Adipose tissue (tissue), 3 donors: Measurements from ENCODE around the gene CCDC85B. TPM values are rescaled to one million over a fixed set of nuclear protein-coding genes. Genes with fewer than 3 reads are reported as not detected.

Source experiments
- polyA plus RNA-seq, 3 donors: library from polyadenylated mRNA; stranded (reverse); fragments of 200-250 nt; gene quantifications; one replicate each; pipeline ENCODE4 v1.2.3, GENCODE V29; 2013
- donor health status: healthy with polysubstance abuse.
- donor health status: Bipolar disorder and iron deficiency.
- donor health status: healthy.

The CCDC85B gene
- polyA plus RNA-seq, 3 donors = 18.1 to 75.3 (median 28.1) TPM

Other genes with a start within 250 kb of the CCDC85B start
- gene RELA, start 227.8 kb upstream of the CCDC85B start, polyA plus RNA-seq = 10 to 100 TPM; 30.8 to 61.2 (median 50.4) TPM
- gene KAT5, start 178.4 kb upstream of the CCDC85B start, polyA plus RNA-seq = 10 to 100 TPM; 41.6 to 55.1 (median 50.6) TPM
- gene RNASEH2C, start 169.9 kb upstream of the CCDC85B start, polyA plus RNA-seq = 100 to 1,000 TPM in 1 of 3 donors, 10 to 100 TPM in 2; 41.9 to 103 (median 88.3) TPM
- 10 to 100 TPM in 2 of 3 donors, 1 to 10 TPM in 1; 7.4 to 22.6 (median 10.0) TPM for gene AP5B1, start 109.7 kb upstream of the CCDC85B start, polyA plus RNA-seq
- under 1 TPM in 2 of 3 donors, not detected in 1; 0.21 to 0.68 TPM for gene OVOL1, start 103.6 kb upstream of the CCDC85B start, polyA plus RNA-seq
- gene SNX32, start 56.7 kb upstream of the CCDC85B start, polyA plus RNA-seq = under 1 TPM in 2 of 3 donors, not detected in 1; 0.34 to 0.41 TPM
- 100 to 1,000 TPM; 206 to 826 (median 597) TPM for gene CFL1, start 32.5 kb upstream of the CCDC85B start, polyA plus RNA-seq
- gene MUS81, start 30.2 kb upstream of the CCDC85B start, polyA plus RNA-seq = 10 to 100 TPM; 29.7 to 60.6 (median 40.3) TPM
- gene EFEMP2, start 17.9 kb upstream of the CCDC85B start, polyA plus RNA-seq = 100 to 1,000 TPM in 1 of 3 donors, 10 to 100 TPM in 2; 16.6 to 103 (median 62.4) TPM
- 1 to 10 TPM in 2 of 3 donors, under 1 TPM in 1; 0.26 to 2.7 (median 2.6) TPM for gene CTSW, start 10.8 kb upstream of the CCDC85B start, polyA plus RNA-seq
- 10 to 100 TPM; 31.2 to 68.7 (median 56.9) TPM for gene FIBP, start 2.2 kb upstream of the CCDC85B start, polyA plus RNA-seq
- 100 to 1,000 TPM in 1 of 3 donors, 10 to 100 TPM in 1, 1 to 10 TPM in 1; 1.5 to 100 (median 28.1) TPM for gene FOSL1, start 9.7 kb downstream of the CCDC85B start, polyA plus RNA-seq
- gene C11orf68, start 28.4 kb downstream of the CCDC85B start, polyA plus RNA-seq = 10 to 100 TPM; 20.5 to 35.3 (median 29.1) TPM
- 100 to 1,000 TPM in 2 of 3 donors, 10 to 100 TPM in 1; 46.7 to 142 (median 107) TPM for gene DRAP1, start 28.8 kb downstream of the CCDC85B start, polyA plus RNA-seq
- gene TSGA10IP, start 54.8 kb downstream of the CCDC85B start, polyA plus RNA-seq = not detected
- 10 to 100 TPM; 26.9 to 51.8 (median 36.5) TPM for gene SART1, start 71.1 kb downstream of the CCDC85B start, polyA plus RNA-seq
- 10 to 100 TPM; 12.0 to 20.8 (median 12.9) TPM for gene EIF1AD, start 111.5 kb downstream of the CCDC85B start, polyA plus RNA-seq
- gene BANF1, start 111.8 kb downstream of the CCDC85B start, polyA plus RNA-seq = 100 to 1,000 TPM in 2 of 3 donors, 10 to 100 TPM in 1; 75.9 to 175 (median 123) TPM
- under 1 TPM in 2 of 3 donors, not detected in 1; 0.28 to 0.84 TPM for gene CST6, start 121.3 kb downstream of the CCDC85B start, polyA plus RNA-seq
- gene CATSPER1, start 135.8 kb downstream of the CCDC85B start, polyA plus RNA-seq = under 1 TPM in 2 of 3 donors, not detected in 1; 0.02 to 0.16 TPM
- under 1 TPM in 1 of 3 donors, not detected in 2; 0.64 TPM for gene GAL3ST3, start 158.5 kb downstream of the CCDC85B start, polyA plus RNA-seq
- 100 to 1,000 TPM in 1 of 3 donors, 10 to 100 TPM in 2; 95.6 to 110 (median 98.5) TPM for gene SF3B2, start 161.7 kb downstream of the CCDC85B start, polyA plus RNA-seq
- gene PACS1, start 179.6 kb downstream of the CCDC85B start, polyA plus RNA-seq = 10 to 100 TPM; 16.6 to 29.4 (median 26.5) TPM